ENCODE results near the gene AP1S3.

AP1S3 gene

GRCh38 chr2:223863491-223863890, 26.1 kb upstream of the AP1S3 start:
- DNase-seq (ENCODE audit: low read depth, low spot score): no peak
- no peak overlapping the region for H3K9ac ChIP-seq (ENCODE audit: insufficient read length, low read depth)
- no peak overlapping the region for H3K4me3 ChIP-seq (ENCODE audit: insufficient read length, low read depth)
- no peaks in the 10 kb centered on the region for H3K9me3 ChIP-seq (ENCODE audit: insufficient read depth, low read length)
- H3K36me3 ChIP-seq (ENCODE audit: insufficient read depth, insufficient read length, low read length): no peaks in the 10 kb centered on the region
- H3K4me1 ChIP-seq (ENCODE audit: insufficient read depth, insufficient read length): no peaks in the 10 kb centered on the region
- TF ChIP-seq SUZ12 (IDR thresholded peaks at IDR 0.05; ENCODE audit: extremely low read depth, insufficient read depth, insufficient read length): no peak
- no peak for TF ChIP-seq YY1 (IDR thresholded peaks at IDR 0.05; ENCODE audit: insufficient read depth, insufficient read length)
- no peak for TF ChIP-seq ZNF274 (IDR thresholded peaks at IDR 0.05; ENCODE audit: low read depth, low read length)
- H3K27me3 ChIP-seq (ENCODE audit: insufficient read depth, insufficient read length): no peaks in the 10 kb centered on the region

- no peaks in the 10 kb centered on the region for H3K9me3 ChIP-seq (ENCODE audit: insufficient read depth, low read length)
- no peaks in the 10 kb centered on the region for H3K36me3 ChIP-seq (ENCODE audit: insufficient read depth, insufficient read length, low read length)
- H3K4me3 ChIP-seq (ENCODE audit: insufficient read length, low read depth): no peak overlapping the region
- H3K9ac ChIP-seq (ENCODE audit: insufficient read length, low read depth): no peak overlapping the region
- no peaks in the 10 kb centered on the region for H3K27me3 ChIP-seq (ENCODE audit: insufficient read depth, insufficient read length)
- H3K4me1 ChIP-seq (ENCODE audit: insufficient read depth, insufficient read length): no peaks in the 10 kb centered on the region
- no peak for DNase-seq (ENCODE audit: low read depth, low spot score)
- TF ChIP-seq ZNF274 (IDR thresholded peaks at IDR 0.05; ENCODE audit: low read depth, low read length) (no peak), YY1 (IDR thresholded peaks at IDR 0.05; ENCODE audit: insufficient read depth, insufficient read length) (no peak), SUZ12 (IDR thresholded peaks at IDR 0.05; ENCODE audit: extremely low read depth, insufficient read depth, insufficient read length) (no peak)
These were observed 23.7 kb upstream of the AP1S3 start for GRCh38 chr2:223860809-223861738.

- Histone ChIP-seq H3K36me3 (ENCODE audit: insufficient read depth, insufficient read length, low read length) (no peaks in the 10 kb centered on the region), H3K4me3 (ENCODE audit: insufficient read length, low read depth) (no peak overlapping the region), H3K4me1 (ENCODE audit: insufficient read depth, insufficient read length) (no peaks in the 10 kb centered on the region), H3K27me3 (ENCODE audit: insufficient read depth, insufficient read length) (no peaks in the 10 kb centered on the region), H3K9ac (ENCODE audit: insufficient read length, low read depth) (no peak overlapping the region), H3K9me3 (ENCODE audit: insufficient read depth, low read length) (no peaks in the 10 kb centered on the region)
- DNase-seq (ENCODE audit: low read depth, low spot score): no peak
- TF ChIP-seq YY1 (IDR thresholded peaks at IDR 0.05; ENCODE audit: insufficient read depth, insufficient read length) (no peak), ZNF274 (IDR thresholded peaks at IDR 0.05; ENCODE audit: low read depth, low read length) (no peak), SUZ12 (IDR thresholded peaks at IDR 0.05; ENCODE audit: extremely low read depth, insufficient read depth, insufficient read length) (no peak)
These were observed 21.7 kb upstream of the AP1S3 start for GRCh38 chr2:223859070-223859469.

DNA sequence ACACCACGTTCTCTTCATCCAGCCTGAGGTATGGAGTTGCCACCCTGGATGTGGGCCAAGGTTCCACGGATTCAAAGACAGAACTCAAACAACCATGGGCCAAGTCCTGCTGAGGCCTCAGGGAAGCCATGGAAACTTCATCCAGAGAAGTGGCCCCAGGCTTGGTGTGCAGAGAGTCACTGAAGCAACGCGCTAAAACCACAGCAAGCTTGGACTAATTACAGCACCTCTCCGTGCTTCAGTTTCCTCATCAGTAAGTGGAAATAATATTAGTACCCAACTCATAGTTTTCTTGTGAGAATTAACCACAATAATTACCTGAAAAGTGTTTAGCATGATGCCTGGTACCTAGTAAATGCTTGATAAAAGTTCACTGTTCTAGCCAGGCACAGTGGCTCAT, 19.2 kb upstream of the AP1S3 start:
- TF ChIP-seq SUZ12 (IDR thresholded peaks at IDR 0.05; ENCODE audit: extremely low read depth, insufficient read depth, insufficient read length) (no peak), YY1 (IDR thresholded peaks at IDR 0.05; ENCODE audit: insufficient read depth, insufficient read length) (no peak), ZNF274 (IDR thresholded peaks at IDR 0.05; ENCODE audit: low read depth, low read length) (no peak)
- DNase-seq (ENCODE audit: low read depth, low spot score): no peak
- H3K9me3 ChIP-seq (ENCODE audit: insufficient read depth, low read length): peaks cover under 1% of the 10 kb centered on the region; the same call in 1 of the 2 replicates
- no peaks in the 10 kb centered on the region for H3K36me3 ChIP-seq (ENCODE audit: insufficient read depth, insufficient read length, low read length)
- H3K27me3 ChIP-seq (ENCODE audit: insufficient read depth, insufficient read length): no peaks in the 10 kb centered on the region
- H3K4me1 ChIP-seq (ENCODE audit: insufficient read depth, insufficient read length): no peaks in the 10 kb centered on the region
- H3K4me3 ChIP-seq (ENCODE audit: insufficient read length, low read depth): no peak overlapping the region
- no peak overlapping the region for H3K9ac ChIP-seq (ENCODE audit: insufficient read length, low read depth)

DNA sequence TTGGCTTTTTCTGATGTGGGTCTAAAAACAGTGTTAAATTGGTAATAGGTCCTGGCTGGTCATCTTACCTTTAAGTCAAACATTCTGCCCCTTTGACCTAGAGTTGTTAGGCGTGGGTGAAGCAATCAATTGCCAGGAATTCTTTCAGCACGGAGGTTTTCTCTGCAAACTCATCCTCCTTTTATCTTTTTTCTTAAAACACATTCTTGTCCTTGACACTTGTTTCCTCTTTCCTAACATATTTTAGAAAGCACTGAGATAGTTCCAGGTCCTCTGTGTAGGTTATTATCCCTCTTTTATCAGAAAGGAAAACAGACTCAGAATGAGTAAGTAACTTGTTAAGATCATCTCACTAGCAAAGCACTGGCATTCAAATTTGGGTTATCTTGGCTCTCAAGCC, 18.6 kb upstream of the AP1S3 start:
- Histone ChIP-seq H3K9me3 (ENCODE audit: insufficient read depth, low read length) (peaks cover 6% of the 10 kb centered on the region; the same call in 1 of the 2 replicates), H3K4me3 (ENCODE audit: insufficient read length, low read depth) (no peak overlapping the region), H3K9ac (ENCODE audit: insufficient read length, low read depth) (no peak overlapping the region), H3K36me3 (ENCODE audit: insufficient read depth, insufficient read length, low read length) (no peaks in the 10 kb centered on the region), H3K27me3 (ENCODE audit: insufficient read depth, insufficient read length) (no peaks in the 10 kb centered on the region), H3K4me1 (ENCODE audit: insufficient read depth, insufficient read length) (no peaks in the 10 kb centered on the region)
- no peak for TF ChIP-seq YY1 (IDR thresholded peaks at IDR 0.05; ENCODE audit: insufficient read depth, insufficient read length)
- TF ChIP-seq ZNF274 (IDR thresholded peaks at IDR 0.05; ENCODE audit: low read depth, low read length): no peak
- TF ChIP-seq SUZ12 (IDR thresholded peaks at IDR 0.05; ENCODE audit: extremely low read depth, insufficient read depth, insufficient read length): no peak
- no peak for DNase-seq (ENCODE audit: low read depth, low spot score)

DNA sequence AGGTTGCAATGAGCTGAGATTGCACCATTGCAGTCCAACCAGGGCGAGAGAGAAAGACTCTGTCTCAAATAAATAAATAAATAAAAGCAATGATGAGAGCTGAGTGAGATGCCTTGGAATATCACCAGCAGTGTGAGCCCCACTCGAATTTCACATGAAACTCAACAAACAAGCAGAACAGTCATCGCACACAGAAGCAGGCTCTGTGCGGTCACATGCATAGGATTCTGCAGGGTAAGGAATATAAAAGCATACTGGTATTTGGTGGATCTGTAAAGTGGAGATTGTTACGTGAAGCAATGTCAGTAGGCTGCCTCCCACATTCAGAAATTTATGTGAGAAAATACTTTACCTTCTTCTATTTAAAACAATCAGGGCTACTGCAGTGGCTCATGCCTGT, 18.0 kb upstream of the AP1S3 start:
- no peak overlapping the region for H3K9ac ChIP-seq (ENCODE audit: insufficient read length, low read depth)

GRCh38 chr2:223854741-223855140, 17.4 kb upstream of the AP1S3 start:
- Histone ChIP-seq H3K27me3 (ENCODE audit: insufficient read depth, insufficient read length) (no peaks in the 10 kb centered on the region), H3K9ac (ENCODE audit: insufficient read length, low read depth) (no peak overlapping the region), H3K36me3 (ENCODE audit: insufficient read depth, insufficient read length, low read length) (no peaks in the 10 kb centered on the region), H3K4me1 (ENCODE audit: insufficient read depth, insufficient read length) (no peaks in the 10 kb centered on the region), H3K9me3 (ENCODE audit: insufficient read depth, low read length) (peaks cover 17% of the 10 kb centered on the region; the same call in 1 of the 2 replicates), H3K4me3 (ENCODE audit: insufficient read length, low read depth) (no peak overlapping the region)
- no peak for DNase-seq (ENCODE audit: low read depth, low spot score)
- TF ChIP-seq SUZ12 (IDR thresholded peaks at IDR 0.05; ENCODE audit: extremely low read depth, insufficient read depth, insufficient read length): no peak
- no peak for TF ChIP-seq YY1 (IDR thresholded peaks at IDR 0.05; ENCODE audit: insufficient read depth, insufficient read length)
- no peak for TF ChIP-seq ZNF274 (IDR thresholded peaks at IDR 0.05; ENCODE audit: low read depth, low read length)

More for the DNA sequence above, 18.0 kb upstream of the AP1S3 start:
- Histone ChIP-seq H3K27me3 (ENCODE audit: insufficient read depth, insufficient read length) (no peaks in the 10 kb centered on the region), H3K36me3 (ENCODE audit: insufficient read depth, insufficient read length, low read length) (no peaks in the 10 kb centered on the region), H3K4me3 (ENCODE audit: insufficient read length, low read depth) (no peak overlapping the region), H3K9me3 (ENCODE audit: insufficient read depth, low read length) (peaks cover 10% of the 10 kb centered on the region; the same call in 1 of the 2 replicates), H3K4me1 (ENCODE audit: insufficient read depth, insufficient read length) (no peaks in the 10 kb centered on the region)
- no peak for DNase-seq (ENCODE audit: low read depth, low spot score)
- TF ChIP-seq ZNF274 (IDR thresholded peaks at IDR 0.05; ENCODE audit: low read depth, low read length) (no peak), YY1 (IDR thresholded peaks at IDR 0.05; ENCODE audit: insufficient read depth, insufficient read length) (no peak), SUZ12 (IDR thresholded peaks at IDR 0.05; ENCODE audit: extremely low read depth, insufficient read depth, insufficient read length) (no peak)

Measured in NT2/D1 (cell line).